ENCODE data around the gene MICB.

The MICB gene

DNA sequence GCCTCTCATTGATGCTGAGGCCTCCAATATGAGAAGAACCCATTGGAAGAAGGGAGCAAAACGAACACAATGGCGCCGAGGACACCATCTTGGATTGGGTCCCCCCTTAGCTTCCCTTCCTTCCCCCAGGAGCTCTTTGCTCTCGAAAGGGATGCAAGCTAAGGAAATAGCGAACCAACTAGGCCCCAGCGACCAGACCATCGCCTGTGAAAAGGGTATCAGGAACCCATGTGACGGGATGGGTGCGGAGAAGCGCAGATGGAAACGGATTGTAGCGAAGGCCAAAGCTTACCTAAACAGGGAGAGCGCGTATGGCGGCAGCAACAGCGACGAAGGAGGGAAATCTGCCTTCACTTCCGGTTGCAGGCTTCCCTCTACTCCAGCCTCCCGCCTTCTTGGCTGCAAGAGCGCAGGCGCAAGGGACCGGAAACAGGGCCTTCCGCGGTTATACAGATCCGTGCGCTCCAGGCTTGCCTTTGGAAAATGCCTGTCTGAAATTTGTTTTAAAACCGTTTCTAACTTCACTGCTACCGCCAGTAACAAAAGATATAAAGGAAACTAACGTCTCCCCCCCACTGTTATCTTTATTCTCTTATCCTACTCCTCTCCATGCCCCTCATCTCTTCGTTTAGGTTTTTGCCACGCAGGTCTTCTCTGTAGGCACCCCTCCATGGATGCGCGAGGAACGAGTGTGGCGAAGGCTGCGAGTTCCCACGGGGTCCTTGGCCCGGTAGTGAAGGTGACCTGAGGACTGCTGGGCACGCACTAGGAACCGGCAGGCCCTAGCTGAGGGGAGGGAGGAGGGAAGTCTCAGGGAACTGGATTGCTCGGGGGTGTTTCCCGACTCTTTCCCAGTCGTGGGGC lies 43.9 kb downstream of the MICB start, which contains the start of gene DDX39B (continued):
- TF ChIP-seq PRDM10 (tag by site-specific recombination; IDR thresholded peaks at IDR 0.05) = peak; percentile 84
- peak; percentile 70; the same call in 1 of the 2 replicates for TF ChIP-seq KLF16 (tag by site-specific recombination; IDR thresholded peaks at IDR 0.05)
- no peak for TF ChIP-seq ZNF529 (tag by site-specific recombination; IDR thresholded peaks at IDR 0.05; ENCODE audit: insufficient replicate concordance)
- TF ChIP-seq WT1 (tag by site-specific recombination; IDR thresholded peaks at IDR 0.05) = no peak
- no peak for TF ChIP-seq OSR2 (tag by site-specific recombination; IDR thresholded peaks at IDR 0.05)
- TF ChIP-seq ZBTB48 (tag by site-specific recombination; IDR thresholded peaks at IDR 0.05) = peak; percentile 66
- TF ChIP-seq GLI2 (tag by site-specific recombination; IDR thresholded peaks at IDR 0.05; ENCODE audit: borderline replicate concordance, low read depth) = no peak
- TF ChIP-seq ELK4 (IDR thresholded peaks at IDR 0.05; ENCODE audit: borderline replicate concordance, low read depth, low read length) = peak; percentile 98
- peak; percentile 52; the same call in 1 of the 2 replicates for TF ChIP-seq ZNF488 (tag by site-specific recombination; IDR thresholded peaks at IDR 0.05)
- TF ChIP-seq YY2 (tag by site-specific recombination; IDR thresholded peaks at IDR 0.05) = peak; percentile 90
- no peak for TF ChIP-seq SCRT1 (tag by site-specific recombination; IDR thresholded peaks at IDR 0.05; ENCODE audit: borderline replicate concordance)
- TF ChIP-seq ZNF266 (tag by site-specific recombination; IDR thresholded peaks at IDR 0.05; ENCODE audit: low read depth) = no peak; the same call in 1 of the 2 replicates
- TF ChIP-seq TCF7L2 (IDR thresholded peaks at IDR 0.05; ENCODE audit: borderline replicate concordance, low read depth, low read length) = no peak
- TF ChIP-seq GFI1B (tag by site-specific recombination; IDR thresholded peaks at IDR 0.05) = peak; percentile 28; the same call in 1 of the 2 replicates
- TF ChIP-seq GLIS2 (tag by site-specific recombination; IDR thresholded peaks at IDR 0.05) = peak; percentile 30; the same call in 1 of the 2 replicates
- TF ChIP-seq ZNF132 (tag by site-specific recombination; IDR thresholded peaks at IDR 0.05; ENCODE audit: borderline replicate concordance) = no peak
- TF ChIP-seq ZSCAN30 (tag by site-specific recombination; IDR thresholded peaks at IDR 0.05) = peak; percentile 17; the same call in 1 of the 2 replicates
- TF ChIP-seq, protein P1, sequence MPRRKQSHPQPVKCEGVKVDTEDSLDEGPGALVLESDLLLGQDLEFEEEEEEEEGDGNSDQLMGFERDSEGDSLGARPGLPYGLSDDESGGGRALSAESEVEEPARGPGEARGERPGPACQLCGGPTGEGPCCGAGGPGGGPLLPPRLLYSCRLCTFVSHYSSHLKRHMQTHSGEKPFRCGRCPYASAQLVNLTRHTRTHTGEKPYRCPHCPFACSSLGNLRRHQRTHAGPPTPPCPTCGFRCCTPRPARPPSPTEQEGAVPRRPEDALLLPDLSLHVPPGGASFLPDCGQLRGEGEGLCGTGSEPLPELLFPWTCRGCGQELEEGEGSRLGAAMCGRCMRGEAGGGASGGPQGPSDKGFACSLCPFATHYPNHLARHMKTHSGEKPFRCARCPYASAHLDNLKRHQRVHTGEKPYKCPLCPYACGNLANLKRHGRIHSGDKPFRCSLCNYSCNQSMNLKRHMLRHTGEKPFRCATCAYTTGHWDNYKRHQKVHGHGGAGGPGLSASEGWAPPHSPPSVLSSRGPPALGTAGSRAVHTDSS (tag by site-specific recombination; IDR thresholded peaks at IDR 0.05) = peak; percentile 27; the same call in 1 of the 2 replicates
- TF ChIP-seq KLF17 (tag by site-specific recombination; IDR thresholded peaks at IDR 0.05) = no peak; the same call in none of the 2 replicates
- TF ChIP-seq AEBP2 (tag by site-specific recombination; IDR thresholded peaks at IDR 0.05; ENCODE audit: borderline replicate concordance) = no peak
- 0 out of 2 replicates have a peak, but pooled peaks have one; percentile 1 for TF ChIP-seq ZNF221 (tag by site-specific recombination; IDR thresholded peaks at IDR 0.05; ENCODE audit: borderline replicate concordance)
- no peak for TF ChIP-seq ZNF274 (IDR thresholded peaks at IDR 0.05; ENCODE audit: low read length)
- no peak for TF ChIP-seq ZNF274 (tag by site-specific recombination; IDR thresholded peaks at IDR 0.05; ENCODE audit: borderline replicate concordance)
- TF ChIP-seq ZFP69B (tag by site-specific recombination; IDR thresholded peaks at IDR 0.05) = no peak; the same call in 1 of the 2 replicates
- TF ChIP-seq, protein P2, sequence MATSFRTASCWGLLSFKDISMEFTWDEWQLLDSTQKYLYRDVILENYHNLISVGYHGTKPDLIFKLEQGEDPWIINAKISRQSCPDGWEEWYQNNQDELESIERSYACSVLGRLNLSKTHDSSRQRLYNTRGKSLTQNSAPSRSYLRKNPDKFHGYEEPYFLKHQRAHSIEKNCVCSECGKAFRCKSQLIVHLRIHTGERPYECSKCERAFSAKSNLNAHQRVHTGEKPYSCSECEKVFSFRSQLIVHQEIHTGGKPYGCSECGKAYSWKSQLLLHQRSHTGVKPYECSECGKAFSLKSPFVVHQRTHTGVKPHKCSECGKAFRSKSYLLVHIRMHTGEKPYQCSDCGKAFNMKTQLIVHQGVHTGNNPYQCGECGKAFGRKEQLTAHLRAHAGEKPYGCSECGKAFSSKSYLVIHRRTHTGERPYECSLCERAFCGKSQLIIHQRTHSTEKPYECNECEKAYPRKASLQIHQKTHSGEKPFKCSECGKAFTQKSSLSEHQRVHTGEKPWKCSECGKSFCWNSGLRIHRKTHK (tag by site-specific recombination; IDR thresholded peaks at IDR 0.05) = no peak
